Duodenal mucosa (tissue), 2 donors: ENCODE data around the gene TIGIT.
"Not testable (repeated sequence)": the region's sequence is repeated elsewhere in the genome, so short reads cannot be mapped to it uniquely, and the experiment has no call there.

ENCODE experiments used
- H3K27ac ChIP-seq: one replicate; pipeline ENCODE4 v1.7.0; 2013; ENCODE audit warnings: low read depth, low read length
- H3K27me3 ChIP-seq, 2 donors: one replicate each; pipeline ENCODE4 v1.7.0; 2013; ENCODE audit warnings: low read length in 2 of 2, control low read depth in 1 of 2; ENCODE audit not compliant: insufficient read depth in 2 of 2, control insufficient read depth in 1 of 2
- H3K36me3 ChIP-seq, 2 donors: one replicate each; pipeline ENCODE4 v1.7.0; 2013; ENCODE audit warnings: low read length in 2 of 2, control low read depth in 1 of 2; ENCODE audit not compliant: insufficient read depth in 2 of 2, control insufficient read depth in 1 of 2
- H3K4me1 ChIP-seq, 2 donors: one replicate each; pipeline ENCODE4 v1.7.0; 2013; ENCODE audit warnings: low read length in 2 of 2, control low read depth in 1 of 2; ENCODE audit not compliant: insufficient read depth in 2 of 2, control insufficient read depth in 1 of 2
- H3K4me3 ChIP-seq, 2 donors: one replicate each; pipeline ENCODE4 v1.7.0; 2013; ENCODE audit warnings: low read length in 2 of 2, low read depth in 1 of 2
- H3K9ac ChIP-seq, 2 donors: one replicate each; pipeline ENCODE4 v1.7.0; 2013; ENCODE audit warnings: low read length in 2 of 2, low read depth in 1 of 2
- H3K9me3 ChIP-seq, 2 donors: one replicate each; pipeline ENCODE4 v1.7.0; 2013; ENCODE audit warnings: low read length in 2 of 2, control low read depth in 1 of 2; ENCODE audit not compliant: control insufficient read depth in 1 of 2

Gene TIGIT

GRCh38 chr3:114293838-114294535 lies at the start of gene TIGIT:
TIGIT (plus strand) TSS chr3:114294028; CDS start chr3:114294062, 34 bp downstream.
- Histone ChIP-seq H3K27me3 (no peaks in the 10 kb centered on the region), H3K9me3 (no peaks in the 10 kb centered on the region), H3K4me1 (peaks cover 0 to 5% of the 10 kb centered on the region in 2 donors), H3K36me3 (no peaks in the 10 kb centered on the region), H3K4me3 (no peak within 1 kb of the TSS), H3K9ac (peak within 1 kb of the TSS in 1 of 2 donors; percentile 14), H3K27ac (no peak within 1 kb of the TSS)

DNA sequence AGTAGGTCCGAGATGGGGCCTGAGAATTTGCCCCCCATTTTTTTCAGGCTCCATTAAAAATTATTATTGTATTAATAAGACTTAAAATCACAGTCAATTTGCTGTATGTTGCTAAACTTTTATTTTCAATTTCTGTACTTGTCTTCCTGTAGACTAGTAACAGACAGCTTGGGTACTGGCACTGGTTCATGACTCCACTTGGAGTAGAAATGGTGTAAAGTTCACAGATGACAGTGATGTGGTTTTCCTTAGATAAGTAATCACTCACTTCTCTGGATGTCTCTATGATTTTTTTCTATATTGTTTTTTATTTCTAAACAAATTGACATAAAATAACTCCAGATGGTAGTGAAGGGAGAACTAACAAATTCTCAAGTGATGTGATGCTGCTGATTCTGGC lies 40.9 kb upstream of the TIGIT start:
- Histone ChIP-seq H3K27ac (no peak overlapping the region), H3K36me3 (no peaks in the 10 kb centered on the region), H3K9me3 (no peaks in the 10 kb centered on the region), H3K27me3 (no peaks in the 10 kb centered on the region), H3K9ac (no peak overlapping the region), H3K4me1 (no peaks in the 10 kb centered on the region), H3K4me3 (no peak overlapping the region)

- Histone ChIP-seq H3K4me1 (no peaks in the 10 kb centered on the region), H3K27ac (no peak overlapping the region), H3K9me3 (no peaks in the 10 kb centered on the region), H3K36me3 (no peaks in the 10 kb centered on the region), H3K27me3 (no peaks in the 10 kb centered on the region), H3K4me3 (no peak overlapping the region), H3K9ac (no peak overlapping the region)
Measured at GRCh38 chr3:114253505-114253904, 40.3 kb upstream of the TIGIT start.

DNA sequence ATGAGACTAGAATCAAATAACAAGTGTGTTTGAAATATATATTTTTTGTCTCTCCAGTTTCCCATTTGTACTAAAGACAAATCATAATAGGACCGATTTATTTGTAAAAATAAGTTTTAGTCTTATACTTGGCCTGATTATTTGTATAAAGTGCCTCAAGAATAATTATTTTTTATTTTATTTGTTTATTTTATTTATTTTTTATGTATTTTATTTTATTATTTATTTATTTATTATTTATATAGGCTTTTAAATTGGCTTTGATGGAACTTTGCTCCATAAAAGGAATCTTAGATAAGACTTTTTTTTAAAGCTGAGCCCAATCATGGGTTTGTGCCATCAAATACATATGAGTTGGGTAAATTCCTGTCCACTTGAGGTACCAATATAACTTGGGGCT lies 34.3 kb upstream of the TIGIT start:
- Histone ChIP-seq H3K4me1 (no peaks in the 10 kb centered on the region), H3K36me3 (no peaks in the 10 kb centered on the region), H3K4me3 (no peak overlapping the region), H3K27ac (no peak overlapping the region), H3K9me3 (no peaks in the 10 kb centered on the region), H3K9ac (no peak overlapping the region), H3K27me3 (no peaks in the 10 kb centered on the region)

DNA sequence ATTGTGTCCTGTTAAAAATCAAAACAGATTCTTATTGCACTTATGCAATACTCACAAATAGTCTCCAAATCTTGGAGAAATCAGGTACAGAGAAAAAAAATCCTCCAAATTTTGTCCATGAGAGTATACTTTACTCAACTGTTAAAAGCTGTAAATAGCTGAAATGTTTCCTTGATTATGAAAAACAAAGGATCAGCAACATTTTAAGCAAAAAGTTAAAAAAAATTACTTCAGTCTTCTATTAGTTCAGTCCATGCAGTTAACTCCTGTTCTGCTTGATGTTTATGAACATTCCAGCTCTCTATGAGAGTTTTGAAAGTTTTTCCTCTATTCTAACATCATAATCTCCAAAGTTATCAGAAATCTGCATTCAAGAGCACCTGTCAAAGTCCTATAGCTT lies 33.7 kb upstream of the TIGIT start:
- Histone ChIP-seq H3K27ac (no peak overlapping the region), H3K27me3 (no peaks in the 10 kb centered on the region), H3K4me1 (no peaks in the 10 kb centered on the region), H3K9ac (no peak overlapping the region), H3K4me3 (no peak overlapping the region), H3K9me3 (no peaks in the 10 kb centered on the region), H3K36me3 (no peaks in the 10 kb centered on the region)

- no peak overlapping the region for H3K27ac ChIP-seq
- H3K4me3 ChIP-seq: no peak overlapping the region
- peaks cover 0 to 6% of the 10 kb centered on the region in 2 donors for H3K9me3 ChIP-seq
- H3K4me1 ChIP-seq: no peaks in the 10 kb centered on the region
- no peak overlapping the region for H3K9ac ChIP-seq
- H3K36me3 ChIP-seq: no peaks in the 10 kb centered on the region
- no peaks in the 10 kb centered on the region for H3K27me3 ChIP-seq
Measured at GRCh38 chr3:114270019-114270418, 23.8 kb upstream of the TIGIT start.

DNA sequence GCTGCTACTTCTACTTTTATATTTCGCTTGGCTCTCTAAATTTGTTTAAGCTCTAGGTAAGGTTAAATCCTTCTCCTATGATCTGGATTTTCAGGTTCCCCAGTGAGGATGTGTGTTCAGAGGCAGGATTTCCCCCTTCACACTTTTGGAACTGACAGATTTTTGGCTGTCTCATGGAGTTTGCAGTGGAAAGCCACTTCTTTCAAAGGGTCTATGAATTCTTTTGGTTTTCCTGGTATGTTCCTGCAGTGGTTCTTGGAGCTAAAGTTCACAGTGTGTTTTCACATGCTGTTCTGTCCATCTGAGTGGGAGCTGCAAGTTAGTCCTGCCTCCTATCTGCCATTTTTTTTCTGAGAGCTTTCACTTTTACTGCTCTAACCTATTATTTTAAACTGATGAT lies 21.6 kb upstream of the TIGIT start:
- peaks cover 0 to 6% of the 10 kb centered on the region in 2 donors for H3K9me3 ChIP-seq
- no peak overlapping the region for H3K9ac ChIP-seq
- H3K4me1 ChIP-seq: no peaks in the 10 kb centered on the region
- no peaks in the 10 kb centered on the region for H3K27me3 ChIP-seq
- H3K4me3 ChIP-seq: no peak overlapping the region
- no peaks in the 10 kb centered on the region for H3K36me3 ChIP-seq
- no peak overlapping the region for H3K27ac ChIP-seq

DNA sequence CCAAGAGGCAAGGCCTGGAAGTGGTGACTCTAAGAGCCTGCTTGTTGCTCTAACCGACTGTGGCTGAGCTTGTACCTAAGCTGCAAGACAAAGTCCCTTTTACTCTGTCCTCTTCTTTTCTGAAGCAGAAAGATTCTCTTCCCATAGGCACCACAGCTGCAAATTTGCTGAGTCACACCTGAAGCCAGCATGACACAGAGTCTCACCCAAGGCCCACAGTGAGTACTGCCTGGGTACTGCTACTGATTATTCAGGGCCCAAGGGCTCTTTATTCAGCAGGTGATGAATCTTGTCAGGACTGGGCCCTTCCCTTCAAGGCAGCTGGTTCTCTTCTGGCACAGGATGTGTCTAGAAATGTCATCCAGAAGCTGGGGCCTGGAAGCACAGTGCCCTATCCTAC lies 18.9 kb upstream of the TIGIT start:
- no peak overlapping the region for H3K27ac ChIP-seq
- no peak overlapping the region for H3K9ac ChIP-seq
- H3K9me3 ChIP-seq: peaks cover 0 to 4% of the 10 kb centered on the region in 2 donors
- no peaks in the 10 kb centered on the region for H3K36me3 ChIP-seq
- H3K27me3 ChIP-seq: no peaks in the 10 kb centered on the region
- H3K4me3 ChIP-seq: no peak overlapping the region
- no peaks in the 10 kb centered on the region for H3K4me1 ChIP-seq

DNA sequence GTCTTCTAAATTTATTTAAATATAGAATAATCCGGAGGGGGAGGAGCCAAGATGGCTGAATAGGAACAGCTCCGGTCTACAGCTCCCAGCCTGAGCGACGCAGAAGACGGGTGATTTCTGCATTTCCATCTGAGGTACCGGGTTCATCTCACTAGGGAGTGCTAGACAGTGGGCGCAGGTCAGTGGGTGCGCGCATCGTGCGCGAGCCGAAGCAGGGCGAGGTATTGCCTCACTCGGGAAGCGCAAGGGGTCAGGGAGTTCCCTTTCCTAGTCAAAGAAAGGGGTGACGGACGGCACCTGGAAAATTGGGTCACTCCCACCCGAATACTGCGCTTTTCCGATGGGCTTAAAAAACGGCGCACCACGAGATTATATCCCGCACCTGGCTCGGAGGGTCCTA lies 17.0 kb upstream of the TIGIT start:
- H3K9ac ChIP-seq, H3K4me3 ChIP-seq: not testable (repeated sequence)

DNA sequence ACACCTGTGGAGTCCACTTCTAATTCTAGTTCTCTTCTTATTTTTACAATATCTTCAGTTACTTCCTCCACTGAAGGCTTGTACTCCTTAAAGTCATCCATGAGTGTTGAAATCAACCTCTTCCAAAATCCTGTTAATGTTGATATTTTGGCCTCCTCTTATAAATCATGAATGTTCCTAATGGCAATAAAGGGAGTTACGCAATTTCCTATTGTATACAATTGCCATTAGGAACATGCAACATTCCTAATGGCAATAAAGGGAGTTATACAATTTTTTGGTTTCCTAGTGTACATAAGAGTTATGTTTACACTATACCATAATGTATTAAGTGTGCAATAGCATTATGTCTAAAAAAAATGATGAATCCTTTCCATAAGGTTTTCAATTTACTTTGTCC lies 9.2 kb upstream of the TIGIT start:
- H3K27ac ChIP-seq: no peak overlapping the region
- H3K9me3 ChIP-seq: no peaks in the 10 kb centered on the region

More for the DNA sequence above, 17.0 kb upstream of the TIGIT start:
- H3K27ac ChIP-seq, H3K9me3 ChIP-seq, H3K27me3 ChIP-seq, H3K4me1 ChIP-seq, H3K36me3 ChIP-seq: not testable (repeated sequence)

More for the DNA sequence above, 9.2 kb upstream of the TIGIT start:
- Histone ChIP-seq H3K4me1 (no peaks in the 10 kb centered on the region), H3K9ac (no peak overlapping the region), H3K36me3 (no peaks in the 10 kb centered on the region), H3K27me3 (no peaks in the 10 kb centered on the region), H3K4me3 (no peak overlapping the region)
